ACHN (cell line): ENCODE data around the gene IRF2.

Source experiments
- DNase-seq: peaks from one replicate; pipeline ENCODE4 v3.0.0-alpha.2; 2015
- in situ Hi-C: cut with HindIII; loops from 2 replicates; pipeline ENCODE4 v1.10.0; 2017; ENCODE audit warnings: low sequenced_read_pairs, low pct_ligation_motif_present, low pct_unique_long_range_greater_than_20kb

Gene IRF2

DNA sequence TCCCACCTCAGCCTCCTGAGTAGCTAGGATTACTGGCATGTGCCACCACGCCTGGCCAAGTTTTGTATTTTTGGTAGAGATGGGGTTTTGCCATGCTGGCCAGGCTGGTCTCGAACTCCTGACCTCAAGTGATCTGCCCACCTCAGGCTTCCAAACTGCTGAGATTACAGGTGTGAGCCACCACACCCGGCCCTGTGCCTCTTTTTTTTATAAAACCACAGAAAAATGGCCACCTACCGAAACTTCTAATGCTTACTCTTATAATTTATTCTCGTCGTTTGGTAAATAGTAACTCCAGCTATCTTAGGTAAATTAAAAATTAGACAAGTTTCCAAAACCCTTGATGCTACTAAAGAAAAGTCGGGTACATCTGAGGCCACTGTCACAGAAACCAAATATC is 54.4 kb downstream of the IRF2 start:
- no peak for DNase-seq
- in situ Hi-C loops, result no loop called here

DNA sequence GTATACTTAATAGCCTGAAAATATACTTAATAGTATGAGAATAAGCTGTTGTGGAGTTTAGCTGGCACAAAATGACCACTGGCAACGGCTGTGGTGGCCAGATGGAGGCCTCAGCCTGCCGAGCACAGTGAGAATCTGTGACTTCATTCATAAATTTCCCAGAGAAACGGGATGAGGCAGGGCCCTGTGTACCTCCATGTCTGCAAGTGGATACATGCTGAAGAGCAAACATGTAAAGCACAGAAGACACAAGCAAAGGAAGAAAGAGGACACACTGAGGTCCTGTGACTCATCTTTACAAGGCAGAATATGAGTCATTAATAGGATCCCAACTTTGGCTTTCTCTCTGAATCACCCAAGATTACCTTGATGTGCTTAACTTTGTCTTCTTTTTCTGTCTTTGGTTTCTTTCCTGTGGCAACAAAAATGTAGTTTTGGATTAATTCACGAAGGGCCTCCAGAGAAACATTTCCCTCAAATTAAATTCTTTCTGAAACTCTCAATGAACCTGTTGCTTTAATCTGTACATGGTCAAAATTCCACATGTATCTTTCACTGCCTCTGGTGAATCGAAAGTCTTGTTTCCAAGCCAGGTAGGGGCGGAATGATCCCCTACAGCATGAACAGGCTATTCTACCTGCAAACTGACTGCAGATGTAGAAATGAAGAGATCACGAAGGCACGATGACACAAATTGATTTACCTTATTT is 56.4 kb downstream of the IRF2 start:
- in situ Hi-C loops, result no loop called here
- peak; percentile 69 for DNase-seq

DNA sequence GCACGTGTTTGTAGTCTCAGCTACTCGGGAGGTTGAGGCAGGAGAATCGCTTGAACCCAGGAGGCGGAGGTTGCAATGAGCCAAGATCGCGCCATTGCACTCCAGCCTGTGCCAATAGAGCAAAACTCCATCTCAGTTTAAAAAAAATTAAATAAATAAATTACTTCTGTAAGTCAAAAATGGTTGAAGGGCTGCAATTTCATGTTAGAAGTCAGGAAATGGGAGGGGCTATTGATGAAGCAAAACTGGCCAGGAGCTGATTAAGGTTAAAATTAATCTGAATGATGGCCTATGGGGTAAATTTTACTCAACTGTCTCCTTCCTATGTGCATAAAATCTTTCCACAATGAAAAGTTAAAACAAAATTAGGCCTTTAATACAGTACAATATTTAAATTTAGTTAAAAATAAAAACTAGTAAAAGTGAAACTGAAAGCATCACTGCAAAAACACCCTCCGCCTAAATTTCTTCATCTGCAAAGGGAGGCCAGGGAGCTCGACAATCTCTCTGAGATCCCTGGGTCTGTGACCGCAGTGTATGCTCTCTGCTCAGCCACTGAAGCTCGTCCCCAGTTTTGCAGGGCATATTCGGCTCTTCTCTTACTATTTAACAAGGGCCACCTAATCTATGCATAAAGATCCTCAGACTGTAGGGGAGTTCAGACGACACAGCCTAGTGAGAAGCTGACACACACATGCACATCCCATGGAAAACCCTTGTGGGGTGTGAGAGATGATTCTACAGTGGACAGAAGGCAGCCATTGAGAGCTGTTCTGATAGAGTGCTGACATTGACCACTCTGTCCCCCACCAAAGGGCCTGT is 57.2 kb downstream of the IRF2 start:
- in situ Hi-C loops, result no loop called here

DNA sequence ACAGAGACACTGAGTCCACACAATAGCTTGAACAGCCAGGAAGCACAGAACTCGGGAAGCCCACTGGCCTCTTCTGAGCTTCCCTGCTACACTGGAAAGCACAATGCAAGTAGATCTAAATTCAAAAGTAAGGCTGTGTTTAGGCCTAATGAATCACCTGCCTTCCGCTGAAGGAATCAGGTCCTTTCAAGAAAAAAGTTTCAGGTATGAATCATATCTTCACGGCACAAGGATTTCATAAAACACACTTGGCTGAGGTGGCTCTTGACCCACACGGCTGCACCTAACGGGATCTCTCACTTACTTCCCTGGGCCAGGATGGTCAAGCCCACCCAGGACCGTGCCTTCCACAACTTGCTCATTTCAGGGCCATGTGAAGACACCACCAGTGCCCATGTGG is 59.3 kb downstream of the IRF2 start:
- in situ Hi-C loops, result no loop called here
- DNase-seq, result no peak

More for the DNA sequence above, 57.2 kb downstream of the IRF2 start:
- DNase-seq, result peak; percentile 37

DNA sequence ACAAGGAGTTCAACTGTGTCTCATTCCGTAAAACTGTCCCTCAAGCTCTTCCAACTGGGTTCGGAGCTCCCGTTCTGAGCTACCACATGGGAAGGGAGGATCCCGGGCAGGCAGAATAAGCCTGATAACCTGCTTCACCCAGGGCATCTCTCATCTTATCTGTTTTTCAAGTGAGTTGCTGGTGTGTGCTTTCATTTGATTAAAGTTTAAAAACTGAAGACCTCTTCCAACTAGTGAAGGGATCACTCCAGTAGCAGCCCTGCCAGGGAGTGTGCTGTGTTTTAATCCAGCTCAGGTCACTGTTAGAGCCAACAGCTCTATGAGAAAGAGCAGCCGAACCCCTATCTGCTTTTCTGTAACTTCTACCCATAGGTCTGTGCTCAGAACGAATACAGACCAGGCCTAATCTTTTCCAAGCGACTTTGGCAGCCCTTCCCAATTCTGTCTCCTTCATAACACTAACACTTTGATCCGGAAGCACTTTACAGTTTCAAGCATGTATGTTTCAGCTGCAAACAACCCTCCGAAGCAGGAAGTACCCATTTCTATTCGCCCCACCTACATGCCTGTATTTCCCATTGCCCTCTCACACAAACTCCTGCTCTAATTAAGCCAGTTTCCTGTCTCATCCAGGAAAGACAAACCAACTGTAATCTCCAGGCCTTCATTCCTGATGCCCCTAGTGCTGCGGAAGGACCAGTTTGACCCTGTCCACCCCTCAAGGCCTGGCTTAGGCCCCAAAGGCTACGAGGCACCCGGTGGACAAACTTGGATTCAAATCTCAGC is 60.9 kb downstream of the IRF2 start:
- in situ Hi-C loops, result no loop called here
- DNase-seq, result no peak

DNA sequence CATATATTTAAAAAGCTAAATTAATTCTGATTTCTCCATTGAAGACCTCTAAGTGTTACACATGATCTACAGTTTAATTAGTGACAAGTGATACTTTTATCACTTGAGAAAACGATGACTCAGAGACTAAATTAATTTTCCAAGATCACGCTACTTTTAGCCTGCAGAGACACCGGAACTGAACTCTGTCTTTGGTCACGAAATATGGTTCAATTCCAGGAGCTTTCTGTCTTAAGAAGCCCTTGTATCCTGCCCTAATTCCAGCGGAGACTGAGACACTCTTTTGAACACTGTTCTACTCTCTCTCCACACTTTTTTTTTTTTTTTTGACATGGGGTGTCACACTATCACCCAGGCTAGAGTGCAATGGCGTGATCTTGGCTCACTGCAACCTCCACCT is 63.6 kb downstream of the IRF2 start:
- DNase-seq, result no peak
- in situ Hi-C loops, result no loop called here

DNA sequence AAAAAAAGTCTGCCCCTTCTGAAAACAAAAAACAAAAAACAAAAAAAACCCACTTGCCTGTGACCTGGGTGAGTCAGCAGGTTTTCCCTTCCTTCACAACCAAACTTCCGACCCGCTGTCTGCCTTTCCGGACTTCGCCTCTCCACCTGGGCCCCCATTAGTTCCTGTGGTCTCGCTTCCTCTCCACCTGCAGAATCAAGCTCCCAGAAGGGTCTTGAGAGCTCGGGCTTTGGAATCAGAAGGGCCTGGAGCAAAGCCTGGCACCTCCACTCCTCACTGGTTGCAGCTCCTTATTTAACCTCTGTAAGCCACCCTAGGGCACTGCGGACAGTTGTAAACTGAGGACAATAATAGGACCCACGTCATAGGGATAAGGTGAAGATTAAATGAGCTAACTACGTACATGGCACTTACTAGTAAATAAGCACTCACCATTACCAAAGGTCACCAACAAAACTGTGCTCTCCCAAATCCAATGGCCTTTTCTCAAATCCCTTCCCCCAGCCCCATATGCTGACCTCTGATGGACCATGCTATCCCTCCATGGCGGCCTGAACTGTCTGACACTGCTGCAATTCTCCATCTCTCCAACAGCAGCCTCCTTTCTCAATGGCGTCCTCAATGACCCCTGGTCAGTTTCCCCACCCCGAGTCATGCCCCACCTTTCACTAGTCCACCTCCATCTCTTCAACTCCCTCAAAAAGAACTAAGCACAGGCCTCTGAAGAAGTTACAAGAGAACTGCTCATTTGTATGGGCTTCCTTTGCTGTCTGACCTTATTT is 64.2 kb downstream of the IRF2 start:
- no peak for DNase-seq
- in situ Hi-C loops, result no loop called here

DNA sequence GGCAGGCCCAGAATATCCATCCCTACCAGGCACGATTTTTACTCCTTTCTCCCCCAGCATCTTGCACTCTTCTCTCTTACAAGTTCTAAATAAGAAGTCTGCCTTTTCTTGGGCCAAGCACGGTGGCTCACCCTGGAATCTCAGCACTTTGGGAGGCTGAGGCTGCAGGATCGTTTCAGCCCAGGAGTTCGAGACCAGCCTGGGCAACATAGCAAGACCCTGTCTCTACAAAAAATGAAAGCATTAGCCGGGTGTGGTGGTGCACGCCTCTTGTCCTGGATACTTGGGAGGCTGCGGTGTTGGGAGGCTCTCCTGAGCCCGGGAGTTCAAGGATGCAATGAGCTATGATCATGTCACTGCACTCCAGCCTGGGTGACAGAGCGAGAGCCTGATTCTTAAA is 64.8 kb downstream of the IRF2 start:
- in situ Hi-C loops, result no loop called here
- no peak for DNase-seq

DNA sequence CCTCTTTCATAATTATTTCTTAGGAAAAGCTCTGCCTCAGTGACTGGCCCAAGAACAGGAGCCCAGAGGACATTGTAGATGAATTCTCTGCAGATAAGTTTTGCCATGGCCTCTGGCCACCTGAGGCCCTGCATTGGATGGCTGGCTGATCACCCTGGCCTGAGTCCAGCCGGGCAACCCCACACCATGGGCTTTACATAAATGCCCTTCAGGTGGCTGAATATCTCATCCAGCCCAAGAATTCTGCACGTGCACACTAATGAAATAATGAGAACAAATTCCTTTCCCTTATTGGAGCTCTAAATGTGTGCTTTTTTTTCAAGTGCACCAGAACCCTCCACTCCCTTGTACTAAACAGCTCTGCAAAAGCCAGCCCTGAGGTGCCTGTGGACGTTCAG is 65.7 kb downstream of the IRF2 start:
- no peak for DNase-seq
- in situ Hi-C loops, result no loop called here

DNA sequence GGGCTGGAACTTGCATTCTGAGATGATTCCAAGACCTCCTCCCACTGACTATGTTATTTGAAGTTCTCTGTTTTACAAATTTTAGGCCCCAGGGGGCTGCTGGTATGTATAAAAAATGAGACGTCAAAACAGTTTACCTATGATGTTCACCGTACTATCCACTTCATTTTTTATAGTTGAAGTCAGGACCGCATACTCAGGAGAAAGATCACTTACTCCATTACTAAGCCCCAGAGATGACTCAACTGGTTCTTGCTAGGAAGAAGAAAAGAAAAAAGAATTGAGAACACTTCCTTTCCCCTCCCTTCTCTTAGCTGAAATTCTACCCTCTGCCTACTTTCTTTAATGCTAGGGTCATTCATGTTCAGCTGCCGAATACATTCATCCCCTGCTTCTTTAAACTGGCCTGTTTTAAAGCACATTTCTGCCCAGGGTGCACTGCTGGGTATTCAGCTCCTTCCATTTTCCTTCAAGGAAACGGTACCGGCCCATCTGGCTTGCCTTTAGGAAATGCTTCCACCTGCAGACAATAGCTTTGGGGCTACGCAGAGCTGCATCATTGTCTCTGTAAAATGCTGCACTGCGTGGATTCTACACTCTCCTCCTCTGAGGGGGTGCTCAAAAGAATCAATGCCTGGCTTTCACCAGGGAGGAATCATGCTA is 66.2 kb downstream of the IRF2 start:
- DNase-seq, result peak; percentile 9
- in situ Hi-C loops, result no loop called here

DNA sequence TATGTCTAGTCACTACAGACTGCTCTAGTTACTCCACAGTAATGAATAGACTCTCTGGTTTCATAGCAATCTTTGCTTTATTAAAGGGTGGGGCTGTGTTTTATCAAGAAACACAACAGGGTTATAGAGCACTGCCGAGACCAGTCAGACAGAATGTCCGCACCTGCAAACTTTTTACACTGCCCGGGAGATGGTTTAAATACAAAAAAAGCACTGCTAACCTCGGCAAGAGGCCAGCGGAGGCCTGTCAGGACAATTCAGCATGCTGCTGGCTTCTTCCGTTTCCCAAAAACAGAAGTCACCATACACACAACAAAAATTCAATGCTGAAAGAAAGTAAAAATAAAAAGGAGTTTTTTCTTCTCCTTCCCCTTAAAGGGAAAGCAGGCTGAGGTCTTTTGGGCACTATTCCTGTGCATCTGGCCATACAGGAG is 67.4 kb downstream of the IRF2 start:
- DNase-seq, result no peak
- in situ Hi-C loops, result no loop called here

DNA sequence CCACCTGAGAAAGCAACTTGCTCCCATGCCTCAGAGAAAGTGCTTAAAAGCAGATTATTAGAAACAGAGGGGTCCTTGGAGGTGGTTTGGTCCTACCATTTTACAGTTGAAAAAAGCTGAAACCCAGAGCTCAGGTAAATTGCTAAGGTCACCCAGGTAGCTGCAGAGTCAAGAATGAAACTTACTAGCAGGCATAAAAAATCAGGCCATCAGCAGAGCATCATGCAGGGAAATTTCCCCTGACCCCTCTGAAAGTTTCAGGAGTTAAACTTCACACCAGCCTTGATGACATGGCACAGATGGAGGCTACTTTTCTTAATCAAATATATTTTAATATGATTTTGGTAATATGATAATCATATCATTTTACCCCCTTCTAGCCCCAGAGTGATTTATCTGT is 70.3 kb downstream of the IRF2 start:
- in situ Hi-C loops, result no loop called here

DNA sequence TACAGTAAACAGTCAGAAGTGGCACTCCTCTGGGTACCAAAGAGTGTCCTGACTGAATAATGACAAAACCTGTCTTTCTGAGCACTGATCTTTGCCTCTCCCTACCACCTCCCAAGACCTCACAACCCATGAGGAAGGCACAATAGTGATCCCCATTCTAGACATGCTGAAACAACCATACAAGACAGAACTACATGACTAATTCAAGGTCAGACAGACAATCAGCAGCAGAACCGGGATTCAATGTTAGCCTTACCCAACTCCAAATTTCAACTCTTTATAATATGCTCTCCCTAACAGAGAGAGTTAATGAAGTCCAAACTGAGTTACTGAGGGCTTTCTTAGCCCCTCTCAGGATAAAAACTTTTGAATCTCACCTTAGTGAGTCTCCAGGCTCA is 71.0 kb downstream of the IRF2 start:
- in situ Hi-C loops, result no loop called here
- DNase-seq, result no peak

More for the DNA sequence above, 70.3 kb downstream of the IRF2 start:
- no peak for DNase-seq

DNA sequence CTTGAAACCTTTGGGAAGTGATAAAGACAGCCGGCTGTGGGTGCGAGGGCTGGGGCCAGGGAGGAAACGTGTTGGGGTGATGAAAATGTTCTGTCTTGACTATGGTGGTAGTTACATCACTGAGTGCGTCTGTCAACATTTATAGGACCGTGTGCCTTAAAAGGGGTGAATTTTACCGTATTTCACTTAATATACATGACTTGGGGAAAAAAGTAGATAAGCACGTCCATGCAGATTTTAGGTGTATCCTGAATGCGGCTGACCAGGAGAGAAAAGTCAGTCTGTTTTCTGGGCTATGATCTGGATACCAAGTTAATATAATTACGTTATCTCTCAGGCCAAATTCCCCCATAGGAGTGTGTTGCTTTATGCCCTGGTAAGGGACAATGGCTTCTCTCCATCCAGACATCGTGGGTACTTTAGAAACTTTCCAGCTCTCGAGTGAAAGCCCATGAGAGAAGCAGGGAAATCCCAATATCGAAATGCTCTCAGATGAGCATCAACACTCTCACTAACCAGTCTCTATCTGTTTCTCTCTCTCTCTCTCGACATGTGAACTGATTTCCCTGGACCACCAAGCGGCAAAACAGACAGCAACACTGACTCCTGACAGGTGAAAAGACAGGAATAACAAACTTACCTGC is 71.5 kb downstream of the IRF2 start:
- in situ Hi-C loops, result no loop called here

DNA sequence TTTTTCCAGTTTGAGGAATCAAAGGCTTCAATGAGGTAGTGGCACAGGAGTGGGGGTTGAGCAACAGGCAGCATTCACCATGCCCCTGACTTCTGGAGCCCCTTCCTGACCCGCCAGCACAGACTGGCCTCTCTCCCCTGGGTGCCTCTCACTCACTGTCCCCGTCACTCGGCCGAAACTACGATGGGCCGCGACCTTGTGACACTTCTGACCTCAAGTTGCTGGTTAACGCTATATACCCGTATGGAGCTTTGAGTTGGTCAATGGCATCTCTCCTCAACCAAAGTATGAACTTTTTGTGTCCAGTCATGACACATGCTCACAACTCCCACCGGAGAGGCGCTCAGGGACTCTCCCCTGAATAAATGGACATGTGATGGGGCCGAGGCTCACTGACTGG is 72.1 kb downstream of the IRF2 start:
- DNase-seq, result no peak
- in situ Hi-C loops, result no loop called here

More for the DNA sequence above, 71.5 kb downstream of the IRF2 start:
- no peak for DNase-seq

DNA sequence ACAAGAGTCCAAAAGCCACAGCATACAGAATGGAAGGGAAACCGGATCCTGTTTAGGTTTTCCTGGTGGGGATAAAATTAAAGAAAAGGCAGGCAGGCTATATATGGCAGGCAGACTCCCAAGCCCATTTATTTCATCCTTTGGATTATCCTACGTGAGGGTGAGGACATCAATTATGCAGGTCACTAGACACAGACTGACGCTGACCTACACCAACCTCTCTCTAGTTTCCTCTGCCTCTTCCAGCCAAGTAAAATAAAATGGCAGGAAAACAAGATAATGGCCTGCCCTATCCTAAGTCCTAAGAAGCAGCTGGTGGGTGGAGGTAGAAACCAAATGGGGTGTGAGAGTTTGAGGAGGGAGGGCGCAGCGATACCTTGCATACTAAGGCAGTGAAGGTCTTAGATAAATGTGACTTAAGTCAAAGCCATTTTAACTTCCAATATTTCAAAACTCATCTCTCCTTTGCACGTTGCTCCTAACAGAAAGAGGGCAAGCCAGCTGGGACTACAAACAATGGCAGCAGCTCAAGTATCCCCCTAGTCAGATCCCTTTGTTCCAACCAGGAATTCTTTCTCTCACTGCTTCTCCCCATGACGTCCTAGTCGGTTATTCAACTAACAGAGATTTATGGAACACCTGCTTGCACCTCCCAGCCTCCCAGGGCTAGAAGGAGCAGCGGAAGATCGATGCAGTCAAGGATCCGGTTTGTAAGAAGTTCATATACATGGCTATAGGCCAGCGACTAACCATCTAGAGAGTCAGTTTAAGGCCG is 72.8 kb downstream of the IRF2 start:
- DNase-seq, result no peak
- in situ Hi-C loops, result no loop called here

DNA sequence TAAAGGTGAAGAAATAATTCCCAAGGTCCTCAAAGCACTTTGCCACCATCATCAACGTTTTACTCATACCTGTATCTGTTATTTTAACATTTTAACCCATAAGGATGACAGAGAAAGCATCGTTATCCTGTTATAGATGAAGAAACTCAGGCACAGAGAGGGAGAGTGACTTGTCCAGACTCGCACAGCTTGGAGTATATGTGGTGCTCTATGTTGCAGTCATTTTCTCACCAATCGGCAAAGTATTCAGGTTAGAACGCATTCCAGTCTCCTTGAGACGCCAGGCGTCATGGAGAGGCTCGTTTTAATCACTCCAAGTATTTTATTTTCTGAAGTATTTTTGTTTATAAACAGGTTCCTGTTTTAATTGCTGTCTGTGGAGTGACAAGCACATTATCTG is 73.5 kb downstream of the IRF2 start:
- in situ Hi-C loops, result no loop called here
- DNase-seq, result no peak
